Omental fat pad (tissue), 4 donors: Measurements from ENCODE around the gene ZNF407. TPM values are rescaled to one million over a fixed set of nuclear protein-coding genes. Genes with fewer than 3 reads are reported as not detected.
A peak's percentile ranks its signal among the peaks of the same experiment; 100 is the strongest.

Source experiments
- ATAC-seq: fragments of 150-250 bp; one replicate; pipeline ENCODE4 v1.9.1; 2016; ENCODE audit warnings: mild to moderate bottlenecking, moderate library complexity; ENCODE audit not compliant: low FRiP score
- DNase-seq: peaks from one replicate; pipeline ENCODE4 v3.0.0-alpha.2; 2019; ENCODE audit warnings: low spot score
- total RNA-seq, 4 donors: library from RNA; depleted of rRNA; stranded (reverse); fragments of >200 nt; gene quantifications; one replicate each; pipeline ENCODE4 v1.1.0, GENCODE V29; 2016
- TF ChIP-seq, protein P1 (sequence below), 3 donors: fragments of 450-650 bp; IDR thresholded peaks; one replicate each; pipeline ENCODE4 v1.5.1; 2016 to 2017; ENCODE audit warnings: antibody characterized with exemption in 3 of 3, mild to moderate bottlenecking in 3 of 3, moderate library complexity in 2 of 3

ZNF407 gene
- total RNA-seq, 4 donors from 2014 or later, result 13.4 to 26.7 (median 19.7) TPM

DNA sequence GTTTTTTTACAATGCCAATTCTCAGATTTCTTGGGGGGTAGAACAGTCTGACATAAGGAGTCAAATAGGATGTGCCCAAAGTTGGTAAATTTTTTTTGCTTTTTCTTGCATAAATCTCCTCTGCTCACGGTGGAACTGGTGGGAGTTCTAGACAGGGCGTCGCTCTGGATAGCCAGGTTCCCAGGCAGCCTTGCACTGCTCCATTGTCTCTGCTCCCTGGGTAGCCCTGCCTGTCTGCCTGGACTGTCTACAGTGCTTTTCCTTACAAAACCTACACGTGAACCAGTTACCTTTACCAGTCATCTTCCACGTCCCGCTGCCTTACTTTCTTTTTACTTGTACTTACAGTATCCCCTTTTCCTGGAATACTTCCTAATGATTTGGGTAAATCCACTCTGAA, 117.1 kb downstream of the ZNF407 start:
- no peak for ATAC-seq
- DNase-seq, result no peak
- TF ChIP-seq, protein P1, sequence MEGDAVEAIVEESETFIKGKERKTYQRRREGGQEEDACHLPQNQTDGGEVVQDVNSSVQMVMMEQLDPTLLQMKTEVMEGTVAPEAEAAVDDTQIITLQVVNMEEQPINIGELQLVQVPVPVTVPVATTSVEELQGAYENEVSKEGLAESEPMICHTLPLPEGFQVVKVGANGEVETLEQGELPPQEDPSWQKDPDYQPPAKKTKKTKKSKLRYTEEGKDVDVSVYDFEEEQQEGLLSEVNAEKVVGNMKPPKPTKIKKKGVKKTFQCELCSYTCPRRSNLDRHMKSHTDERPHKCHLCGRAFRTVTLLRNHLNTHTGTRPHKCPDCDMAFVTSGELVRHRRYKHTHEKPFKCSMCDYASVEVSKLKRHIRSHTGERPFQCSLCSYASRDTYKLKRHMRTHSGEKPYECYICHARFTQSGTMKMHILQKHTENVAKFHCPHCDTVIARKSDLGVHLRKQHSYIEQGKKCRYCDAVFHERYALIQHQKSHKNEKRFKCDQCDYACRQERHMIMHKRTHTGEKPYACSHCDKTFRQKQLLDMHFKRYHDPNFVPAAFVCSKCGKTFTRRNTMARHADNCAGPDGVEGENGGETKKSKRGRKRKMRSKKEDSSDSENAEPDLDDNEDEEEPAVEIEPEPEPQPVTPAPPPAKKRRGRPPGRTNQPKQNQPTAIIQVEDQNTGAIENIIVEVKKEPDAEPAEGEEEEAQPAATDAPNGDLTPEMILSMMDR (IDR thresholded peaks at IDR 0.05), result no peak

DNA sequence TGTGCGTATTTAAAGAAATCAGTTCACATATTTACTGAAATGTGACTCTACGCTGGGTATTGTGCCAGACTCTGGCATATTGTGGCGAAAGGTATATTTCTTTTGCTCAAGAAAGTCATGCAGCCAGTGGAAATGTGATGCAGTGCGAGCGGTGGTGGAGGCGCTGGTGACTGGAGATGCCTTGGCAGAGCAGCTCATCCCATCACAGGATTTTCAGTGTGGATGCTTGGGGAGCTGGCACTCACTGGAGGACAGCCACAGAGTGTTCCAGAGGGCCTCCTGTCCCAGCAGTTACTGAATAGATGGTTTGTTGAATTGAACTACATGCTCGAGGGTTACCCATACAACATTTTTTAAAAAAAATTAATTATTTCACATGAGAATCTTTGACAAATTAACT, 117.6 kb downstream of the ZNF407 start:
- TF ChIP-seq, protein P1 (IDR thresholded peaks at IDR 0.05), result no peak
- DNase-seq (no peak), ATAC-seq (no peak)

GRCh38 chr18:74715865-74716712, 118.4 kb downstream of the ZNF407 start:
- DNase-seq (no peak), ATAC-seq (no peak)
- TF ChIP-seq, protein P1 (IDR thresholded peaks at IDR 0.05), result no peak

DNA sequence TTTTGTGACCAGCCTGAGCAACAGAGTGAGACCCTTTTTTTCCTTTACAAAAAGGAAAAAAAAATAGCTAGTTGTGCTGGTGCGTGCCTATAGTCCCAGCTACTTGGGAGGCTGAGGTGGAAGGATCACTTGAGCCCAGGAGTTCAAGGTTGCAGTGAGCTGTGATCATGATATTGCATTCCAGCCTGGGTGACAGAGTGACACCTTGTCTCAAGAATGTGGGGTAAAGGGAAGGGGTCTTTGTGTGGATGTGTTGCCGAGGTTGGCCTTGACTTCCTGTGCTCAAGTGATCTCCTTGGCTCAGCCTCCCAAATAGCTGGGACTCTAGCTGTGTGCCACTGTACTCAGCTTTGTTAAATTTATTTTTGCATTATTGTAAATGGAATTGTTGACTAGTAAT, 120.6 kb downstream of the ZNF407 start:
- ATAC-seq, result no peak
- TF ChIP-seq, protein P1 (IDR thresholded peaks at IDR 0.05), result no peak
- no peak for DNase-seq

DNA sequence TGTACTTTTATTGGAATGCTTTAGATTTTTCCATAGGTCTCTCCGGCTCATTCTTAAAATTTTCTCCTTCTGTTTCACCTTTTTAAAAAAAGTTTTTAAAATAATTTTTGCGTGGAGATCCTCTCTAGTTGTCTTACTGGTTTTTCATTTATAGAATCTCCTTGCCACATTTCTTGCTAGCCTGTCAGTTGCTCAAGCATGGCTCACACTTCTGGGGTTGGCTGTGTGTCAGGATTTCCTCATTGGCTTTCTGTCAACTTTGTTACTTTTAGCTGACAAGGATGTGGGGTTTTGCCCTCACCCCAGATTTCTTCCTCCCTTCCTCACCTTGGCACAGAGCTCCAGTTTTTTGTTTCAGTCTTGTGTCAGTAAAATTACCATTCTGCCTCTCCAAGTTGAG, 124.6 kb downstream of the ZNF407 start:
- TF ChIP-seq, protein P1 (IDR thresholded peaks at IDR 0.05), result no peak
- no peak for DNase-seq
- ATAC-seq, result peak; percentile 51

- TF ChIP-seq, protein P1 (IDR thresholded peaks at IDR 0.05), result no peak
Observed at GRCh38 chr18:74724186-74724585, 126.5 kb downstream of the ZNF407 start.

DNA sequence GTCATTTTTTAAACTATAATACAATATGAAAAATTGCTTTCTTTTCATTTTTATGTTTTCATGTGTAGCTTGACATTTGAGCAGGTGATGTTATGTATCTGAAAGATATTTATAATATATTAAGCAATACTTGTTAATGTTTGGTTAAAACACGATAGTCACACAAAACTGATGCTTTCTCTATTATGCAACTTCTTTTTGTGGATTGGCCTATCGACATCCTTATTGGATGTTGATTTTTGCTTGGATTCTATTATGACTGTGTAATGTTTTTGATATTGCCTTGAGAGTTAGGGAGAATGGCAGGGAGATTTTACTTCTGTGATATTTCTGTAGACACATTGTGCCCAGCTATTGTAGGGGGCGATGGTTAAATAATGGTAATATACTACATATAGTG, 128.0 kb downstream of the ZNF407 start:
- DNase-seq, result no peak
- TF ChIP-seq, protein P1 (IDR thresholded peaks at IDR 0.05), result no peak
- ATAC-seq, result no peak

More at GRCh38 chr18:74724186-74724585, 126.5 kb downstream of the ZNF407 start:
- no peak for DNase-seq
- no peak for ATAC-seq
